ENCODE data around the gene PGM5. TPM values are rescaled to one million over a fixed set of nuclear protein-coding genes. Genes with fewer than 3 reads are reported as not detected.

PGM5 gene
- total RNA-seq, 1 experiment from 2014 or later = 0.13 TPM

- Mint-ChIP-seq H3K36me3 (no peaks in the 10 kb centered on the region), H3K27me3 (ENCODE audit: low read depth) (peaks cover 67% of the 10 kb centered on the region), H3K4me3 (no peak overlapping the region), H3K9me3 (peaks cover 14% of the 10 kb centered on the region; the same call in 1 of the 2 replicates), H3K27ac (no peak overlapping the region), H3K4me1 (no peaks in the 10 kb centered on the region)
- CTCF ChIA-PET = no interaction called here
- no peak for TF ChIP-seq CBFB (CRISPR knock-in tag; IDR thresholded peaks at IDR 0.05; ENCODE audit: low read depth)
- TF ChIP-seq ZBTB43 (CRISPR knock-in tag; IDR thresholded peaks at IDR 0.05) = no peak
- ATAC-seq (no peak), DNase-seq (ENCODE audit: low spot score) (no peak)
- POLR2A ChIA-PET = no interaction called here
Observed at GRCh38 chr9:68446836-68447235, 90.4 kb downstream of the PGM5 start.

- Mint-ChIP-seq H3K36me3 (no peaks in the 10 kb centered on the region), H3K27me3 (ENCODE audit: low read depth) (peaks cover 71% of the 10 kb centered on the region), H3K27ac (no peak overlapping the region), H3K4me3 (no peak overlapping the region), H3K4me1 (0 out of 2 replicates have a peak, but pooled peaks cover 3% of the 10 kb centered on the region), H3K9me3 (peaks cover 9% of the 10 kb centered on the region; the same call in 1 of the 2 replicates)
- TF ChIP-seq MYBL2 (CRISPR knock-in tag; IDR thresholded peaks at IDR 0.05) (no peak), ATF1 (CRISPR knock-in tag; IDR thresholded peaks at IDR 0.05) (no peak), GTF2I (CRISPR knock-in tag; conservative IDR thresholded peaks at IDR 0.05) (no peak), ZNF232 (CRISPR knock-in tag; IDR thresholded peaks at IDR 0.05) (no peak), CREM (CRISPR knock-in tag; IDR thresholded peaks at IDR 0.05) (no peak), SP1 (CRISPR knock-in tag; conservative IDR thresholded peaks at IDR 0.05) (no peak), ATF2 (CRISPR knock-in tag; IDR thresholded peaks at IDR 0.05; ENCODE audit: borderline replicate concordance, low read depth) (no peak), ZNF219 (CRISPR knock-in tag; IDR thresholded peaks at IDR 0.05; ENCODE audit: borderline replicate concordance) (no peak), ZNF121 (CRISPR knock-in tag; IDR thresholded peaks at IDR 0.05) (no peak), MLX (CRISPR knock-in tag; IDR thresholded peaks at IDR 0.05) (no peak), E2F4 (CRISPR knock-in tag; IDR thresholded peaks at IDR 0.05; ENCODE audit: borderline replicate concordance, low read depth) (no peak), GRHL2 (CRISPR knock-in tag; IDR thresholded peaks at IDR 0.05; ENCODE audit: insufficient replicate concordance, severe bottlenecking) (no peak), ZSCAN18 (CRISPR knock-in tag; IDR thresholded peaks at IDR 0.05) (no peak), ZNF671 (CRISPR knock-in tag; IDR thresholded peaks at IDR 0.05) (no peak), ZNF396 (CRISPR knock-in tag; IDR thresholded peaks at IDR 0.05; ENCODE audit: borderline replicate concordance) (no peak), EMX1 (CRISPR knock-in tag; IDR thresholded peaks at IDR 0.05) (no peak), ZNF425 (CRISPR knock-in tag; conservative IDR thresholded peaks at IDR 0.05) (no peak), ATF3 (CRISPR knock-in tag; conservative IDR thresholded peaks at IDR 0.05) (no peak), USF2 (CRISPR knock-in tag; IDR thresholded peaks at IDR 0.05) (no peak), ZNF416 (CRISPR knock-in tag; IDR thresholded peaks at IDR 0.05) (no peak)
- ChIA-PET POLR2A (no interaction called here), CTCF (no interaction called here)
- no peak for DNase-seq (ENCODE audit: low spot score)
- no peak for ATAC-seq
Observed at GRCh38 chr9:68447611-68448010, 91.2 kb downstream of the PGM5 start.
